Glomerular endothelial cell (primary cell): Measurements from ENCODE around the gene UBXN11. TPM values are rescaled to one million over a fixed set of nuclear protein-coding genes. Genes with fewer than 3 reads are reported as not detected.
"Not testable (repeated sequence)": the region's sequence is repeated elsewhere in the genome, so short reads cannot be mapped to it uniquely, and the experiment has no call there.

ENCODE experiments used
- DNase-seq: peaks from one replicate; pipeline ENCODE4 v3.0.0-alpha.2; 2011; ENCODE audit warnings: low read depth, low spot score; ENCODE audit errors: extremely low read depth
- total RNA-seq: library from RNA; depleted of rRNA; stranded (reverse); fragments of >200 nt; gene quantifications from 2 replicates; pipeline ENCODE4 v1.2.3, GENCODE V29; 2015

The UBXN11 gene
- total RNA-seq, 1 donor from 2014 or later, result 5.0 TPM

- DNase-seq, result no peak
Measured at GRCh38 chr1:26307363-26307781, 936 bp upstream of the UBXN11 start.

GRCh38 chr1:26305667-26306289, 658 bp downstream of the UBXN11 start:
- no peak for DNase-seq

GRCh38 chr1:26302733-26303405, 3.6 kb downstream of the UBXN11 start:
- DNase-seq, result no peak

GRCh38 chr1:26300578-26301275, 5.7 kb downstream of the UBXN11 start:
- no peak for DNase-seq

GRCh38 chr1:26297791-26298124, 8.7 kb downstream of the UBXN11 start:
- DNase-seq, result no peak

- DNase-seq, result no peak
Measured at GRCh38 chr1:26297057-26297790, 9.2 kb downstream of the UBXN11 start.

GRCh38 chr1:26296340-26297056, 9.9 kb downstream of the UBXN11 start:
- DNase-seq, result no peak

GRCh38 chr1:26295194-26296138, 11.0 kb downstream of the UBXN11 start:
- no peak for DNase-seq

GRCh38 chr1:26293911-26294463, 12.4 kb downstream of the UBXN11 start:
- DNase-seq, result no peak

GRCh38 chr1:26292735-26293134, 13.7 kb downstream of the UBXN11 start:
- DNase-seq, result not testable (repeated sequence)

GRCh38 chr1:26291939-26292338, 14.5 kb downstream of the UBXN11 start:
- no peak for DNase-seq

GRCh38 chr1:26291433-26291832, 15.0 kb downstream of the UBXN11 start:
- no peak for DNase-seq

GRCh38 chr1:26290882-26291261, 15.6 kb downstream of the UBXN11 start:
- no peak for DNase-seq

- DNase-seq, result no peak
Measured at GRCh38 chr1:26290122-26290881, 16.1 kb downstream of the UBXN11 start.

GRCh38 chr1:26289158-26290059, 17.0 kb downstream of the UBXN11 start:
- DNase-seq, result no peak

GRCh38 chr1:26288311-26288941, 18.0 kb downstream of the UBXN11 start:
- DNase-seq, result no peak

GRCh38 chr1:26287811-26288210, 18.6 kb downstream of the UBXN11 start:
- DNase-seq, result no peak
